LHCN-M2 (cell line): ENCODE results near the gene PPP1R13B. TPM values are rescaled to one million over a fixed set of nuclear protein-coding genes. Genes with fewer than 3 reads are reported as not detected.

Source experiments
- DNase-seq: peaks from one replicate; pipeline ENCODE4 v3.0.0-alpha.2; 2012; ENCODE audit warnings: low read depth
- total RNA-seq: library from RNA; depleted of rRNA; stranded (reverse); fragments of >200 nt; gene quantifications from 2 replicates; pipeline ENCODE4 v1.2.3, GENCODE V29; 2014

Gene PPP1R13B
- total RNA-seq, 1 experiment from 2014 or later: 1.4 TPM

GRCh38 chr14:103743691-103744090 lies 103.7 kb downstream of the PPP1R13B start:
- DNase-seq: no peak

- DNase-seq: no peak
Observed at GRCh38 chr14:103742499-103743255, 104.7 kb downstream of the PPP1R13B start.

GRCh38 chr14:103741876-103742275 lies 105.5 kb downstream of the PPP1R13B start:
- DNase-seq: no peak

GRCh38 chr14:103740991-103741689 lies 106.2 kb downstream of the PPP1R13B start:
- DNase-seq: no peak

- DNase-seq: no peak
Observed at GRCh38 chr14:103739793-103740501, 107.4 kb downstream of the PPP1R13B start.

- DNase-seq: no peak
Observed at GRCh38 chr14:103739466-103739792, 107.9 kb downstream of the PPP1R13B start.

GRCh38 chr14:103738701-103739451 lies 108.5 kb downstream of the PPP1R13B start:
- no peak for DNase-seq

- DNase-seq: no peak
Observed at GRCh38 chr14:103738166-103738565, 109.2 kb downstream of the PPP1R13B start.

- DNase-seq: no peak
Observed at GRCh38 chr14:103737432-103738045, 109.8 kb downstream of the PPP1R13B start.

GRCh38 chr14:103736546-103737431 lies 110.6 kb downstream of the PPP1R13B start:
- no peak for DNase-seq

GRCh38 chr14:103735815-103736545 lies 111.4 kb downstream of the PPP1R13B start:
- DNase-seq: no peak

- DNase-seq: no peak
Observed at GRCh38 chr14:103735439-103735814, 111.9 kb downstream of the PPP1R13B start.

- DNase-seq: no peak
Observed at GRCh38 chr14:103735022-103735421, 112.4 kb downstream of the PPP1R13B start.

- no peak for DNase-seq
Observed at GRCh38 chr14:103734081-103734888, 113.1 kb downstream of the PPP1R13B start.

- peak; percentile 30 for DNase-seq
Observed at GRCh38 chr14:103733651-103734050, 113.7 kb downstream of the PPP1R13B start.

- peak; percentile 5 for DNase-seq
Observed at GRCh38 chr14:103732868-103733620, 114.3 kb downstream of the PPP1R13B start.

GRCh38 chr14:103731916-103732867 lies 115.2 kb downstream of the PPP1R13B start:
- no peak for DNase-seq
